ENCODE results near the gene ULK1. TPM values are rescaled to one million over a fixed set of nuclear protein-coding genes. Genes with fewer than 3 reads are reported as not detected.

The ULK1 gene
- total RNA-seq, 2 donors from 2014 or later, result 20.3 to 31.9 TPM

GRCh38 chr12:131897276-131897675, 2.9 kb downstream of the ULK1 start:
- H3K27ac ChIP-seq, result peak overlapping the region; percentile 92
- peaks cover 5% of the 10 kb centered on the region for H3K4me1 ChIP-seq
- no peak for TF ChIP-seq CTCF (IDR thresholded peaks at IDR 0.05)
- no peak for DNase-seq
- no peak overlapping the region for H3K4me3 ChIP-seq
- H3K9ac ChIP-seq (ENCODE audit: low read depth in 2 of 2, low read length in 2 of 2), result no peak overlapping the region
- no peaks in the 10 kb centered on the region for H3K27me3 ChIP-seq
- no peaks in the 10 kb centered on the region for H3K9me3 ChIP-seq
- H3K36me3 ChIP-seq, result no peaks in the 10 kb centered on the region
- intact Hi-C loops (cut with DNase I), result loop anchor here (10.0 kb wide), 1 partner anchor 48 kb away; the partner anchor contains the start of gene EP400

GRCh38 chr12:131897875-131898274, 3.5 kb downstream of the ULK1 start:
- Histone ChIP-seq H3K36me3 (no peaks in the 10 kb centered on the region), H3K9me3 (no peaks in the 10 kb centered on the region), H3K4me3 (no peak overlapping the region), H3K27ac (no peak overlapping the region), H3K27me3 (no peaks in the 10 kb centered on the region), H3K9ac (ENCODE audit: low read depth in 2 of 2, low read length in 2 of 2) (no peak overlapping the region), H3K4me1 (peaks cover 5% of the 10 kb centered on the region)
- intact Hi-C loops (cut with DNase I), result loop anchor here (10.0 kb wide), 1 partner anchor 47 kb away; the partner anchor contains the start of gene EP400
- DNase-seq, result no peak
- no peak for TF ChIP-seq CTCF (IDR thresholded peaks at IDR 0.05)

- DNase-seq, result no peak
- Histone ChIP-seq H3K9me3 (no peaks in the 10 kb centered on the region), H3K36me3 (no peaks in the 10 kb centered on the region), H3K4me3 (no peak overlapping the region), H3K4me1 (peaks cover 5% of the 10 kb centered on the region), H3K27me3 (no peaks in the 10 kb centered on the region), H3K9ac (ENCODE audit: low read depth in 2 of 2, low read length in 2 of 2) (no peak overlapping the region), H3K27ac (no peak overlapping the region)
- no peak for TF ChIP-seq CTCF (IDR thresholded peaks at IDR 0.05)
- intact Hi-C loops (cut with DNase I), result no loop called here
Observed at GRCh38 chr12:131900397-131900796, 6.0 kb downstream of the ULK1 start.

GRCh38 chr12:131901431-131902331, 7.3 kb downstream of the ULK1 start:
- Histone ChIP-seq H3K4me1 (peaks cover 3% of the 10 kb centered on the region), H3K27me3 (no peaks in the 10 kb centered on the region), H3K9me3 (no peaks in the 10 kb centered on the region), H3K4me3 (no peak overlapping the region), H3K27ac (no peak overlapping the region), H3K36me3 (no peaks in the 10 kb centered on the region), H3K9ac (ENCODE audit: low read depth in 2 of 2, low read length in 2 of 2) (no peak overlapping the region)
- no peak for TF ChIP-seq CTCF (IDR thresholded peaks at IDR 0.05)
- DNase-seq, result peak; percentile 43
- intact Hi-C loops (cut with DNase I), result no loop called here

GRCh38 chr12:131902332-131903241, 8.2 kb downstream of the ULK1 start:
- no peak for TF ChIP-seq CTCF (IDR thresholded peaks at IDR 0.05)
- no peaks in the 10 kb centered on the region for H3K36me3 ChIP-seq
- intact Hi-C loops (cut with DNase I), result no loop called here
- H3K27me3 ChIP-seq, result no peaks in the 10 kb centered on the region
- DNase-seq, result no peak
- peak overlapping the region in 1 of 2 donors; percentile 12 for H3K9ac ChIP-seq (ENCODE audit: low read depth in 2 of 2, low read length in 2 of 2)
- H3K9me3 ChIP-seq, result no peaks in the 10 kb centered on the region
- no peak overlapping the region for H3K4me3 ChIP-seq
- no peaks in the 10 kb centered on the region for H3K4me1 ChIP-seq
- H3K27ac ChIP-seq, result no peak overlapping the region
